Activated CD8-positive, alpha-beta memory T cell treated with anti-CD3 and anti-CD28 coated beads for 48 hours (primary cell): ENCODE measurements around the gene TRIM26.
"Not testable (repeated sequence)": the region's sequence is repeated elsewhere in the genome, so short reads cannot be mapped to it uniquely, and the experiment has no call there.

Experiments
- DNase-seq, 3 experiments: peaks; one replicate each; pipeline ENCODE4 v3.0.0-alpha.2; 2020; ENCODE audit warnings: low read depth in 2 of 3, low spot score in 2 of 3

TRIM26 gene

DNA sequence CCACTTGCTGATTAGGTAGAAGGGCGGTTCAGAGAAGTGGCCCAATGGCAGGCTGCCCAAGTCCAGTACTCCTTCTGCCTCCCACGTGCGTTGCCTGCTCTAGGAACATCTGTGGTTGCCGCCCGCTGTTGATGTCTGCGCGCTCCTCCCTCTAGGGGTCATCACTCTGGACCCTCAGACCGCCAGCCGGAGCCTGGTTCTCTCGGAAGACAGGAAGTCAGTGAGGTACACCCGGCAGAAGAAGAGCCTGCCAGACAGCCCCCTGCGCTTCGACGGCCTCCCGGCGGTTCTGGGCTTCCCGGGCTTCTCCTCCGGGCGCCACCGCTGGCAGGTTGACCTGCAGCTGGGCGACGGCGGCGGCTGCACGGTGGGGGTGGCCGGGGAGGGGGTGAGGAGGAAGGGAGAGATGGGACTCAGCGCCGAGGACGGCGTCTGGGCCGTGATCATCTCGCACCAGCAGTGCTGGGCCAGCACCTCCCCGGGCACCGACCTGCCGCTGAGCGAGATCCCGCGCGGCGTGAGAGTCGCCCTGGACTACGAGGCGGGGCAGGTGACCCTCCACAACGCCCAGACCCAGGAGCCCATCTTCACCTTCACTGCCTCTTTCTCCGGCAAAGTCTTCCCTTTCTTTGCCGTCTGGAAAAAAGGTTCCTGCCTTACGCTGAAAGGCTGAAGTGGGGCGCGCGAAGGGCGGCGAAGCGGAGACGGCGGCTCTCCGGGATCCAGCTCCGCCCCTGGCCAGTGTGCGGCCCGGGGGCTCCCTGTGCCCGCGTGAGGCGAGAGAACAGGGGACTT lies 41.3 kb downstream of the TRIM26 start:
- no peak for DNase-seq

DNA sequence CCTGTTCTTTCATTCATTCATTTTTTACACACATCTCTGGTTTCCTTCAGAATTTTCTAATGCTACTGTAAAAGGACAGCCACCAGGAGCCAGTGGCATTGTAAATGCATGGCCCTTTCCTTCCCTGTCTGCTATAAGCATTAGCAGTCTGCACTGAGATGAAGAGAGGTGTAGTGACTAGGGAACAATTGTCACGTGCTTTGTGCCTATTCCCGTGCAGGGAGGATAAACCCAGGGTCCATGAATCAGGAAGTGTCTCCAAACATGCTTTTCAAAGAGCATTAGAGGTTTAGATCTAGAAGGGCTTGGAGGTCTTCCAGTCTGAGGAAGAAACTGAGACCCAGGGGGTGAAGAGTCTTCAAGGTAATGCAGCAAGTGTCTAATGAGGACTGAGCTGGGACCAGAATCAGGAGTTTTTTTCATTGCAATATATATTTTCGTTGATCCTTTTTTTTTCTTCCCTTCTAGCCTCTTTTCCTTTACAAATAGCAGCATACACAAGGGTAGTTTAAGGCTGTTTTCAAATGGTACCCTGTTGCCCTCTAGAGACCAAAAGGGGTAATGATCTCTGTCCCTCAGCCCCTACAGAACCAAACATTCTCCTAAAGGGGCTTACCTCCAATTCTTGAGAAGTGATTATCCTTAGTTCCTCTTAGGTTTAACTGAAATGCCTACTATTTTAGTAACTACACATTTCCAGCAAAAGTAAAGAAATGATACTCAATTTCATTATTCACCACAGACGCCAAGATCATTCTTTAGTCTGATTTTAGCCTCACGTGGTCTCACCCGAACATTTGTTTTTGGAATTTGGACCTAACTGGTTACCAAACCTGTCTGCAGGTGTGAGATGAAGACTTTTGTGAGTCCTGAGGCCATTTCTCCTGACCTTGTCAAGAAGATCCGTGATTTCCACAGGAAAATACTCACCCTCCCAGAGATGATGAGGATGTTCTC lies 43.3 kb downstream of the TRIM26 start:
- DNase-seq, result no peak

DNA sequence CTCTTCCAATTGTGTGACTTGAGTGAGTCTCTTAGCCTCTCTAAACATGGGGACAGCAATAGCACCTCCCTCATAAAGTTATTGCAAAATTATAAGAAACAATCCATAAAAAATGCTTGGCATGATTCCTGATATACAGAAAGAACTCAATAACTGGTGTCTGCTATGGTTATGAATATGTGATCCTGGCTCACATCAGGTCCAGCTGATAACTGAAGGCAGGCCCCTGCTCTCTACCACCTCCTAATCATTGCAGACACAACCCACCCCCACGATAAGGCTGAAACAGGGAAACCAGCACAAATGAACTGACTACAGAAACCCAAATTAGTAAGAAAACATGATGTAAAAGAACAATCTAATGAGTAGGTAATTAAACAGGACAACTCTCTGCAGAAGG lies 44.5 kb downstream of the TRIM26 start:
- no peak for DNase-seq

DNA sequence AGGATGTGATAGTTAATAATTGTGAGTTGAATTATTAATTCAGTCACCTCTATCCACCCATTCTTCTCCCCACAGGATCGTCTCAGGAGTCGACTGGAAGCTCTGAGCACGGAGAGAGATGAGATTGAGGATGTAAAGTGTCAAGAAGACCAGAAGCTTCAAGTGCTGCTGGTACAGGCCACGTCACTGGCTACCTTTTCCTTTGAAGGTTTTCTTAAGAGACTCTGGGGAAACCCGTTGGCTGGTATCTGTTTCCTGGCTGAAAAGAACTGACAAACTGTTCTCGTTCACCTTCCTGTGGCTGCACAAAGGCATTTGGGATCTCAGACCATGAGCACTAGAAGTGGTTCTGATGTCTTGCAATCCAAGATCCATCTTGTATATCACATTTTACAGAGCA lies 46.1 kb downstream of the TRIM26 start:
- no peak for DNase-seq

DNA sequence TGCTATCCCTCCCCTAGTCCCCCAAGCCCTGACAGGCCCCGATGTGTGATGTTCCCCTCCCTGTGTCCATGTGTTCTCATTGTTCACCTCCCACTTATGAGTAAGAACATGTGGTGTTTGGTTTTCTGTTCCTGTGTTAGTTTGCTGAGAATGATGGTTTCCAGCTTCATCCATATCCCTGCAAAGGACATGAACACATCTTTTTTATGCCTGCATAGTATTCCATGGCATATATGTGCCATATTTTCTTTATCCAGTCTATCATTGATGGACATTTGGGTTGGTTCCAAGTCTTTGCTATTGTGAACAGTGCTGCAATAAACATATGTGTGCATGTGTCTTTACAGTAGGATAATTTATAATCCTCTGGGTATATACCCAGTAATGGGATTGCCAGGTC lies 48.0 kb downstream of the TRIM26 start:
- DNase-seq, result not testable (repeated sequence)

DNA sequence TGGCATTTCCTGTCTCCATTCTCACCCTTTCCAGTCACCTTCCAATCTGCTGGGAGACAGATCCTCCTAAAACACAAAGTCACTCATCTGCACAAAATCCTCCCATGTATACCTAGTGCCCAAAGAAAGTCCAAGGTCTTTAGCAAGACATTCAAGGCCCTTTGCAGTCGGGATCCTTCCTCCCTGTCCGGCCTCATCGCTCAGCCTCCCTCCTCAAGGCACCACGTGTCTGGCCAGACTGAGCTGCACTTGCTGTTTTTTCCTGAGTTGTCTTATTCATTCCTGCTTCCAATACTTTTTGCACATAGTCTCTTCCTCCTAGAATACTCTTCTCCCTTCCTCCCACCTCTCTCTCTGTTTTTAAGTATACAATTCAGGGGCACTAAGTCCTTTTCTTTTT lies 48.5 kb downstream of the TRIM26 start:
- no peak for DNase-seq

DNA sequence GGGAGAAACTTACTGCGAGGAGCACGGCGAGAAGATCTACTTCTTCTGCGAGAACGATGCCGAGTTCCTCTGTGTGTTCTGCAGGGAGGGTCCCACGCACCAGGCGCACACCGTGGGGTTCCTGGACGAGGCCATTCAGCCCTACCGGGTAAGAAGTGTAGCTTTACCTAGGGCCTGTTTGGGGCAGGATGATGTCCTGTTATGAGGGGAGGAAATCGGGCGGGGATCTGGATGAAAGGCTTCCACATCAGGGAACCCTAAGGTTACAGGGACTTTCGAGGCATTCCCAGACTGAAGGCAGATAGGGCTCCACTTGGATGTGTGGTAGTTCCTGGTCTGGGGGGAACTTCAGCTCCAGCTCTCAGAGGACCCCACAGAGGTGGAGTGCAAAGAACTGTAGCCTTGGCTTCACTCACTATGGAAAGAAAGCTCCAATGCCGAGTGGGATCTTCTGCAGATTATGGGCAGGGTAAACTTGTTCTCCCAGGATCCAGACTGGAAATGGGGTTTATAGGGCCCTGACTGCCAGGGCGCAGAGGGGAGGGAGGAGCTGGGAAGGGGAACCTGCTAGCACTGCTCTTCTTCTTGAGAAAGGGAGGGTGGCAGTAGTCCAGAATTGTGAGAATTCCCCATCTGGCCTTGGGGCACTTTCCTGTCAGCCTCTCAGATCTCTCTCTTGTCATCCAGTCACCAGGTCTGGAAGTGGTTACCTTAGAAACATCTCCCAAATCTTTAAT lies 49.1 kb downstream of the TRIM26 start:
- DNase-seq, result no peak

DNA sequence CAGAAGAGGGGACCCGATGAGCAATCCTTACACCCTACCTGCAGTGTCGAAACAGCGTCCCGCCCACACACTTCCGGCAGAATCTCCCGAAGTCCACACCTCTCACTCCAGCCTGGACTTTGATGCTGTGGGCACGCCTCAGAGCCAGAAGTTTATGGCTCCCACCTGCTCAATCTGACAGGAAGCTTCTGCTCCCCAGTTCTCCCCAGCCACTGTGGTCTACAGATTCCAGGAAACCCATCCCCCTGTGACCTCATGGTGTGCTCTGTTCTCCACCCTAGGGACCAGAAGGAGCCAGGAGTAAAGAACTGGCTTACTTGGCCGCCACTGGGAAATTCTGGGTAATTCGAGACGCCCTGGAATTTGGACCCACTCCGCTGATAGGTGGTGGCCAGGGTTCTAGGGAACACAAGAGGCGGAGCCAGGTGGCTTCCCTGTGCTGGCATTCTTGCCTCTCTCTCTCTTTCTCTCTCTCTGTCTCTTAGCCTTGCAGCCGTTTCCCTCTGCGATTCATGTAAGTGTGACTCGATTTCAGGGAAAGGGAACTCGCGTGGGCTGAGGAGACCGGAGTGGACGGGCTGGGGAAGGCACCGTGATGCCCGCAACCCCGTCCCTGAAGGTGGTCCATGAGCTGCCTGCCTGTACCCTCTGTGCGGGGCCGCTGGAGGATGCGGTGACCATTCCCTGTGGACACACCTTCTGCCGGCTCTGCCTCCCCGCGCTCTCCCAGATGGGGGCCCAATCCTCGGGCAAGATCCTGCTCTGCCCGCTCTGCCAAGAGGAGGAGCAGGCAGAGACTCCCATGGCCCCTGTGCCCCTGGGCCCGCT lies 49.9 kb downstream of the TRIM26 start, which contains the start of gene TRIM15:
Gene TRIM15, plus strand, starts transcription at position 457 of the 828 bp plus-strand sequence. Its CDS starts 139 bp downstream, at position 596.
- peak; percentile 19 to 30 (median 24) for DNase-seq

DNA sequence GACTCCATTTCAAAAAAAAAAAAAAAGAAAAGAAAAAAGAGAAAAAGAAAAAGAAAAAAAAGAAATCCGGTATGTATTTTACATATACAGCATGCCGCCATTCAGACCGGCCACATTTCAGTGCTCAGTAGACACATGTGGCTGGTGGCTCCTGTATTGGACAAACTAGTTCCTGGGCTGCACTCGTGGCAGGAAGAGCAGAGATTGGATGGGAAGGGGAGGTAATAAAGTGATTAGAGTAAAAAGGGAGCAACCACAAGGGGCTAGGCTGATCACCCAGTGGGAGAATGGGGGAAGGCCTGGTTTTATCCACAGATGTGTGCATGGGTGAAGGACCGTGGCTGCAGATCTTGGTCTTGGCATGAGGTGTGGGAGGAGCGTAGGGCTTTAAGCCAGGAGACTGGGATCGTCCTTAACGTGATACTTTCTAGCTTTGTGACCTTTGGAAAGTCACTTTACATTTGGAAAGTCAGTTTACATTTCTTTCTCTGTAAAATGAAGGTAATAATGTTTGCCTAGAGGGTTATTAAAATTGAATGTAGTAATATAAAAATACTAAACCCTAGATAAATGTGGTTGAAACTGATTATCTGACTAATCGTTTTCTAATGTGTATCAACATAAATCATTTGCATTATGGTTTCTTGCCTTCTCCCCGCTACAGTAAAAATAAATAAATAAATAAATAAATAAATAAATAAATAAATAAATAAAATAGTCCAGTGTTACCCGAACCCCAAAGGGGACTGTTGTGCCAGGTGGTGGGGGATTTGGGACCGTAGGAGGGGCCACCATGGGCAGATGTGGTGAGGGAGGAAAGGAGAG lies 50.7 kb downstream of the TRIM26 start:
- DNase-seq, result no peak

DNA sequence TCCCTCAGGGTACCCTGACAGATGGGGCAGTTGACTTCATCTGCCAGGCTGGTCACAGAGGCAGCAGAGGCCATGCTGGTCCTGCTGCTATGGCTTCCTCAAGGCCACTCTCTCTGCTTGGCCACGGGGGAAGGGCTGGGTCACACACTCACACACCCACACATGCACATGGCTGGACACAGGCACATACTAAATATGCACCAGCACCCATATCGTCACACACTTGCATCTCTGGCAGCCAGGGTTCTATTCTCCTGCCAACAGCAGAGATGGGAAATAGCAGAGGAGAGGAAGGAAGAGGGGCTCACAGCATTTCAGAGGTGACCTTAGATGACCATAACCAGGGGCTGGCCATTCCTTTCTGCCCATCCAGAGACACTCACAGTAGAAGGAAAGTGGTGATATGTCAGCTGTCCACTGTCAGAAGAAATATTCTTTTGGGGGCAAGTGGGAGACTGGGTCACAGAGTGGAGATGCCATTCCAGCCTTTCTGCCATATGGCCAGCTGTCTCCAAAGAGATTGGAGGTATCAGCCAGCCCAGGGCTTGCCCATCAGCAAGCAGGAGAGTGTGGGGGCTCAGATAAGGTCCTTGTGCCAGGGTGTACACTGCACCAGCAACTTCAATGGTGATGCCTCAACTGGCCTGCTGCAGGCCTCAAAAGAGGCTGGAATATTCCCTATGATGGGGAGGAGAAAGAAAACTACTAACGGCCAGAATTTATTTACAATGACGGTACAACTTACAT lies 52.2 kb downstream of the TRIM26 start, which contains the start of gene TRIM10:
Gene TRIM10, minus strand, starts transcription at position 427 of the 747 bp plus-strand sequence. Its CDS starts 353 bp downstream, at position 74.
- DNase-seq, result no peak

DNA sequence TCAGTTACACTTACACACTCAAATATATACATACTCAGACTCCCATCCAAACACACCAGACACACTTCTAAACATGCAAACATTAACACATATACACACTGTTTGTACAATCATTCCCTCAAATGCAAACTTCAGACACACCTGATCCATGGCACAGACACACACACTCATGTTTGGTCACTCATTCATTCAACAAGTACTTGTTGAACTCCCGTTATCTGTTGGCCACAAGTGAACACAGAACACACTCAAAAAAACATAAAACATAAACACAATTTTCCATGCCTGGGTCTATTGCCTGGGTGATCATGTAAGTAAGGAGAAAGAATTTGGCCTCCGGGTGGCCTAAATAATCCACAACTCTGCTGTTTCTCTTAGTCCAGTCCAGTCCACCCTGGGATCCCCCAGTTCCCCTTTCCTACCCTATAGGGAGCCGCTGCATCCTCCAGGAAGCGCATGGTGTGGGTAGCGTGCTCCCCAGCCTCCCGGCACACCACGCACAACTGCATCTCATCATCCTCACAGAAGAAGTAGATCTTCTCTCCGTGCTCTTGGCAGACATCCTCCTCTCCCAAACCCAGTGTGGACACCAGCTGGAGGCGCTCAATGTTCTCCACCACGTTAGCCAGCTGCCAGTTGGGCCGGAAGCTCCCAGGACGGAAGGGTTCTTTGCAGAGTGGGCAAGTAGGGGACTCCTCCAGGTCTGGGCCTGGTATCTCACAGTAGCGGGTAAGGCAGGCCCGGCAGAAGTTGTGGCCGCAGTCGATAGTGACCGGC lies 53.0 kb downstream of the TRIM26 start:
- DNase-seq, result no peak

DNA sequence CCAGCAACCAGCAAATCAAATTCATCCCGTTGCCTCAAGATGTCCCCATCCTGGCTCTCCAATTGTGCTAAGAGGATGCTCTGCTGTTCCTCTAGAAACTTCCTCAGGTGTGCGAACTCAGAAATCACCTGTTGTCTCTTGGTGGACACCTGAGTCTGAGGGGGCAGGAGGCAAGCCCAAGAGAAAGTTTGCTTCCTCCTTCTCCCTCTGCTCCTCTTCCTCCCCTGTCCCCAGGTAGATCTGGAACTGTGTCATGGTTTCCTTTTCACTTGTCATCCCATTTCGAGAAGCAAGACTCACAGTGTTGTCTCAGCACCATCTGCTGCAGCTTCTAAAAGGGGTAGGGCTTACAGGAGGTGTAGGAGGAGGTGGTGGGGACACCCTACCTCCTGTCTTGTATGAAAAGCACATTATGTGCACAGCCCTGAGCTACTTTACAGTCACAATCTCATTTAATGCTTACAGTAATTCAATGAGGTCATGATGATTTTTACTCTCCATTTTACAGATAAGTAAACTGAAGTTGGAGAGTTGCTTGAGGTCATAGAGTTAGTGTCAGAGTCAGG lies 54.6 kb downstream of the TRIM26 start:
- no peak for DNase-seq

DNA sequence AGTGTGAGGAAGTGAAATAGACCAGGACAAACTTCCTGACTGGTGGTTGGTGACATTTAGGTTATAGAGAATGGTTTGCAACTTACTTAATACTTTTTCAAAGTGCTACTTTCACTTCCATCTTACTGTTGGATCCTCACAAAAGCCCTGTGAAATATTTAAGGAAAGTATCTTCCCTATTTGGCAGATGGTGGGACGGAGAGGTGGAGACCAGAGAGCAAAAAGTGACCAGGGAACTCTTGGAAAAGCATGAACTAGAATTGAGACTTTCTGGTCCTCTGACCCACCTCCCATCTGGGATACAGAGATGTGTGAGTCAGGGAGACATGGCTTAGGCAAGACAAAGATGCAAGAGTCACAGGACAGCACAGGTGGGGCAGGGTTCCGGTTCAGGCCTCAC lies 55.2 kb downstream of the TRIM26 start:
- DNase-seq, result no peak

DNA sequence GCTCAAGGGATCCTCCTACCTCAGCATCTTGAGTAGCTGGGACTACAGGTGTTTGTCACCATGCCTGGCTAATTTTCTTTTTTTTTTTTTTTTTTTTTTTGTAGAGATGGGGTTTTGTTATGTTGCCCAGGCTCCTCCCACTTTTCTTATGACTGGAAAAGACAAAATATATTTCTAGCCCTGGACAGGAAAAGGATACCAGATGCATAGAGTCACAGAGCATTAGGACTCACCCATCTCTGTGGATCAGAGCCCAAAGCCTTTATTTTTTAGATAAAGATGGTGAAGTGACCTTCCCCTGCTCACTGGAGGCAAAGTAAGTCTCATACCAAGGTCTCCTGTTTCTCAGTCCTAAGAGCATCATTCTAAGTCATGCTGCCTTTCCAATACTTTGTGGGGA lies 55.6 kb downstream of the TRIM26 start:
- DNase-seq, result no peak

DNA sequence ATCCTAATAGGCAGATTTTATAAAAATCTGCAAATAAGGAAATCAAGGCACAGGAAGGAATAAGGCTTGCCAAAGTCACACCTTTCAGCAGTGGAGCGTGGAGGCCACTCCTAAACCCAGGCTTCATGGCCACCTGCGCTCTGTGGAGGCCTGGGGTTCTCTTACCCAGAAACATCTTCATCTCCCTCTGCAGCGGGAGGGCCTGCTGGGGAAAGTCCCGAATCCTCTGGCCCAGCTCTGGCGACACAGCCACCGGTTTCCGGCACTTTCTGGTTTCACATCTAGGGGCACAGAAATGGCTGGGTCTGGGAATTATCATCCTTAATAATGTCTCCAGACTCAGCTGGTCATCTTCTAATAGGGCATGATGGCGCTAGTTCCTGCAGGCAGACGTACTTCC lies 56.4 kb downstream of the TRIM26 start:
- no peak for DNase-seq

DNA sequence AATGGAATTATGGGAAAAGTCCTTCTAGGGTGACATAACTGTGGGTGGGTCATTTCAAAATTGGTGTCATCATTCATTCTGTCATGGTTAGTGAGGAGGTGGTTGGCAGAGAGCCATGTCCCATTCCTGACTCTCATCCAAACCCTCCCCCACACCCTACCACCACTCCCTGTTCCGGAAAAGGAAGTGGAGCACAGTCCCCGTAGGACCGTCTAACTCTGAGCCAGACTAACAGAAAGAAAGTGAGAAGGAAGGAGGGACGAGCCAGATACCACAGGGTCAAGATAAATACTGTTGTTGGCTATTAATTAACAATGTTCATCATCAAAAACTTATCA lies 57.0 kb downstream of the TRIM26 start:
- no peak for DNase-seq

DNA sequence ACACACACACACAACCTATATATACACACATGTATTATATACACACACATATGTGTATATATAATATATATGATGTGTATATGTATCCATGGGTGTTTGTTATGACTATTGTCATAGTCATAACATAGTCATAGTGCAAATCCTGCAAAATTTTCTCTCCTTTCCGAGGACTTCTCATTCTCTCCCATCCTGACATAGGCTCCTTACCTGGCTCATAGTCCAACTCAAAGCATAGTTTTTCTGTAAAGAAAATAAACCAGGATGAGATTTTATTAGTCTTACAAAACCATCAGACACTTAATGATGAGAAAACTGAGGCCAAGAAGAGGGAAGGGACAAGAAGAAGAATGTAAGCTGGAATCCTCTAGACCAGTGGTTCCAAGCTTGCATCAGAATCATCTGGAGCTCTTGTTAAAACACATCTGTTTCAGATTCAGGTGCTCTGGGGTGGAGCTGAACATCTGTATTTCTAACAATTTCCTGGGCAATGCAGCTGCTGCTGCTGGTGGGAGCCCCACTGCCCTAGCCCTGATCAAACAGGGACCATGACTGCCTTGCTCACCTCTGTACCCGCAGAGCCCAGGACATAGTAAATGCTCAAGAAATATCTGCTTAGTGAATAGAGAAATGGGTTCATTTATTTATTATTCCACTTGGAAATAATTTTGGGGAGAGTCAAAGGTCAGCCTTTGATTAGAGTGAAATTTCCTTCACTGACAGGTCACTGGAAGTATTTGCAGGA lies 57.5 kb downstream of the TRIM26 start:
- no peak for DNase-seq
